ENCODE measurements around the gene NLRP3. TPM values are rescaled to one million over a fixed set of nuclear protein-coding genes. Genes with fewer than 3 reads are reported as not detected.

Gene NLRP3
- total and polyA plus RNA-seq, 10 of the 15 experiments (the other 5 are each of a cell fraction or from before 2014, with no cell fraction given) = 1.8 to 10.4 (median 5.0) TPM

- H3K4me2 ChIP-seq (ENCODE audit: control insufficient read depth, insufficient read depth) = peak overlapping the region; percentile 63
- POLR2A ChIA-PET = interaction anchor here (0.9 to 1.0 kb wide), 2 partner anchors 20 to 21 kb away, joined by 3 read pairs; no protein-coding TSS in a partner anchor
- CTCF ChIA-PET = interaction anchor here (0.6 to 2.1 kb wide), 4 partner anchors 11 to 40 kb away, joined by 3 to 12 read pairs (median 3); no protein-coding TSS in a partner anchor
- TF ChIP-seq MYB (IDR thresholded peaks at IDR 0.05; ENCODE audit: borderline replicate concordance, low read depth, low read length) (0 out of 2 replicates have a peak, but pooled peaks have one; percentile 25), NFYB (IDR thresholded peaks at IDR 0.05; ENCODE audit: insufficient read depth, low read depth, low read length) (no peak), SP1 (IDR thresholded peaks at IDR 0.05; ENCODE audit: low read depth, low read length) (peak; percentile 47), IKZF1 (conservative IDR thresholded peaks at IDR 0.05) (peak; percentile 100), ZNF622 (IDR thresholded peaks at IDR 0.05) (no peak), ZBTB4 (CRISPR knock-in tag; IDR thresholded peaks at IDR 0.05) (no peak), IRF4 (IDR thresholded peaks at IDR 0.05; ENCODE audit: low read depth, low read length) (peak; percentile 100), FOXM1 (IDR thresholded peaks at IDR 0.05; ENCODE audit: low read depth, low read length) (peak; percentile 91), STAT3 (IDR thresholded peaks at IDR 0.05; ENCODE audit: low read depth, low read length) (peak; percentile 97; the same call in 1 of the 2 replicates), DPF2 (IDR thresholded peaks at IDR 0.05) (peak; percentile 98), NR2F1 (conservative IDR thresholded peaks at IDR 0.05) (peak; percentile 99), CEBPB (IDR thresholded peaks at IDR 0.05; ENCODE audit: borderline replicate concordance in 1 of 2, low read depth in 2 of 2, low read length in 2 of 2) (peak in 1 of 2 experiments; percentile 96; a peak in 2 of 4 replicates), SMAD5 (IDR thresholded peaks at IDR 0.05; ENCODE audit: low read depth) (no peak), POLR2AphosphoS2 (IDR thresholded peaks at IDR 0.05; ENCODE audit: low read depth, low read length) (no peak), ZSCAN29 (IDR thresholded peaks at IDR 0.05) (0 out of 2 replicates have a peak, but pooled peaks have one; percentile 35), WRNIP1 (IDR thresholded peaks at IDR 0.05; ENCODE audit: borderline replicate concordance, low read depth, low read length) (no peak), BACH1 (IDR thresholded peaks at IDR 0.05; ENCODE audit: borderline replicate concordance) (peak; percentile 93), RFX5 (IDR thresholded peaks at IDR 0.05; ENCODE audit: low read depth, low read length) (0 out of 2 replicates have a peak, but pooled peaks have one; percentile 17), ESRRA (IDR thresholded peaks at IDR 0.05; ENCODE audit: low read length) (peak; percentile 84; the same call in 1 of the 2 replicates), ZZZ3 (IDR thresholded peaks at IDR 0.05; ENCODE audit: control insufficient read depth, insufficient read length, low read depth) (no peak)
- TF ChIP-seq, protein P1, sequence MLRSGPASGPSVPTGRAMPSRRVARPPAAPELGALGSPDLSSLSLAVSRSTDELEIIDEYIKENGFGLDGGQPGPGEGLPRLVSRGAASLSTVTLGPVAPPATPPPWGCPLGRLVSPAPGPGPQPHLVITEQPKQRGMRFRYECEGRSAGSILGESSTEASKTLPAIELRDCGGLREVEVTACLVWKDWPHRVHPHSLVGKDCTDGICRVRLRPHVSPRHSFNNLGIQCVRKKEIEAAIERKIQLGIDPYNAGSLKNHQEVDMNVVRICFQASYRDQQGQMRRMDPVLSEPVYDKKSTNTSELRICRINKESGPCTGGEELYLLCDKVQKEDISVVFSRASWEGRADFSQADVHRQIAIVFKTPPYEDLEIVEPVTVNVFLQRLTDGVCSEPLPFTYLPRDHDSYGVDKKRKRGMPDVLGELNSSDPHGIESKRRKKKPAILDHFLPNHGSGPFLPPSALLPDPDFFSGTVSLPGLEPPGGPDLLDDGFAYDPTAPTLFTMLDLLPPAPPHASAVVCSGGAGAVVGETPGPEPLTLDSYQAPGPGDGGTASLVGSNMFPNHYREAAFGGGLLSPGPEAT (IDR thresholded peaks at IDR 0.05; ENCODE audit: low read depth) = peak; percentile 99
These were observed 6.0 kb upstream of the NLRP3 start for GRCh38 chr1:247409869-247410544.

More at GRCh38 chr1:247409869-247410544, 6.0 kb upstream of the NLRP3 start:
- SMC1A ChIA-PET (ENCODE audit: uncharacterized antibody, unreplicated experiment) = interaction anchor here (0.6 to 2.8 kb wide), 11 partner anchors 11 to 77 kb away, joined by 3 to 18 read pairs (median 3); no protein-coding TSS in a partner anchor
- Histone ChIP-seq H3K4me1 (ENCODE audit: control insufficient read depth, insufficient read depth, low read length) (peaks cover 34% of the 10 kb centered on the region), H3K9me3 (replicated peaks; ENCODE audit: control insufficient read depth, insufficient read depth, low read length) (no peaks in the 10 kb centered on the region; the same call in 2 of the 3 replicates), H3K36me3 (ENCODE audit: control insufficient read depth in 2 of 2, insufficient read depth in 2 of 2, low read length in 1 of 2) (no peaks in the 10 kb centered on the region), H3K27me3 (replicated peaks in 1 of 2; ENCODE audit: control insufficient read depth in 2 of 2, insufficient read depth in 2 of 2, low read length in 1 of 2) (no peaks in the 10 kb centered on the region), H3K9ac (ENCODE audit: control insufficient read depth, insufficient read depth, low read length) (no peak overlapping the region), H2AFZ (ENCODE audit: control insufficient read depth, low read depth, low read length) (no peak overlapping the region), H3K79me2 (ENCODE audit: control insufficient read depth, insufficient read depth, low read length) (no peaks in the 10 kb centered on the region), H4K20me1 (ENCODE audit: control insufficient read depth, insufficient read depth) (no peaks in the 10 kb centered on the region), H3K4me3 (peak overlapping the region; percentile 15; the same call in 1 of the 2 replicates), H3K27ac (ENCODE audit: control insufficient read depth, insufficient read depth) (peak overlapping the region; percentile 20; the same call in 1 of the 2 replicates)
- 1% methylated on average over 11 of the region's 11 CpGs for WGBS (ENCODE audit: insufficient coverage, insufficient replicate concordance, low lambda C conversion rate, missing lambda C conversion rate)
- in situ Hi-C loops (cut with MboI) (no loop called here), intact Hi-C loops (cut with micrococcal nuclease; ENCODE audit: unreplicated experiment) (loop anchor here (1.0 kb wide), 1 partner anchor 30 kb away; no protein-coding TSS in a partner anchor)
- RAD21 ChIA-PET (ENCODE audit: unreplicated experiment) = interaction anchor here (1.1 to 2.0 kb wide), 5 partner anchors 12 to 76 kb away, joined by 3 to 14 read pairs (median 3); no protein-coding TSS in a partner anchor
- DNase-seq (ENCODE audit: low read depth, low spot score) (peak; percentile 92), ATAC-seq (peak; percentile 84), FAIRE-seq (peak; percentile 90)
- BruUV-seq (replicated peaks) = TSS peak; percentile 72
